Measurements from ENCODE around the gene SCN5A. TPM values are rescaled to one million over a fixed set of nuclear protein-coding genes. Genes with fewer than 3 reads are reported as not detected.

The SCN5A gene
- total RNA-seq, 1 experiment from 2014 or later = 0.54 TPM

DNA sequence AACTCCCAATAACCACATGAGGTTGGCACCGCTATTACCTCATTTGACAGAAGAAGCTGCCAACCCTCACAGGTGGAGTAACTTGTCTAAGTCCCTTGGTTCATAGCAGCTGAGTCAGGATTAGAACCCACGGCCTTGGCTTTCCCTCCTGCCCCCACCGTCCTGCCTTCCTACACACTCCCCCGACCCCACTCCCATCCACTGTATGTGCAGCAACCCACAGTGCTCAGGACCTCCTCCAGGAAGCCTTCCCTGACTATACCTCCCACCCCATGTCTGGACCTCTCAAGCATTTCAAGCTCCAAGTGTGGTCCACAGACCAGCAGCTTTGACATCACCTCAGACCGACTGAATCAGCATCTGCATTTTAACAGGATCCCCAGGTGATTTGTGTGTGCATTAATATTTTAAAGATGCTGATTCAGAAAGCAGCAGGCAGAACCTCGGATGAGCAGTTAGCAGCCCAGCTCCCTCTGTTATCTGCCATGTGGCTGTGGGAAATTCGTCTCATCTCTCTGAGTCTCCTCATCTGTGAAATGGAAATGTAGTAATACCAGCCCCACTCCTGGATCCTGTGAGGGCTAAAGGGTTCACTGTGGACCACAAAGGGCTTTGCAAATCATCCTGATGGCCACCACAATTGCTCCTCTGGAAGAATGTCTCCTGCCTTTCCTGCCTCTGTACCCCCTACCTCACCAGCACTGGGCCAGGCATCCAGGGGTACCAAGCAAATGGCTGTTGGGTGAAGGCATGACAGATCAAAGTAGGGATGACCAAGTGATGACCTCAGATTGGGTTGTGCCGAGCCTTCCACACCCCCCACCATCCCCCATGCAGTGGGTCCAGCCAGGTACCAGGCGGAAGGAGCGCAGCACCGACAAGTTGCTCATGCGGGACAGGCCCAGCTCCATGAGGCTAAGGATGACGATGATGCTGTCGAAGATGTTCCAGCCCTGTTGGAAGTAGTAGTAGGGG, 62.7 kb downstream of the SCN5A start:
- no peak overlapping the region for H3K27ac ChIP-seq (ENCODE audit: low read depth, low read length, poor library complexity, severe bottlenecking)
- ChIA-PET POLR2A (ENCODE audit: low non-redundant PET) (no interaction called here), CTCF (no interaction called here)
- H3K27me3 ChIP-seq (replicated peaks; ENCODE audit: insufficient read depth, low read depth, low read length, poor library complexity) = no peaks in the 10 kb centered on the region
- TF ChIP-seq, protein P1, sequence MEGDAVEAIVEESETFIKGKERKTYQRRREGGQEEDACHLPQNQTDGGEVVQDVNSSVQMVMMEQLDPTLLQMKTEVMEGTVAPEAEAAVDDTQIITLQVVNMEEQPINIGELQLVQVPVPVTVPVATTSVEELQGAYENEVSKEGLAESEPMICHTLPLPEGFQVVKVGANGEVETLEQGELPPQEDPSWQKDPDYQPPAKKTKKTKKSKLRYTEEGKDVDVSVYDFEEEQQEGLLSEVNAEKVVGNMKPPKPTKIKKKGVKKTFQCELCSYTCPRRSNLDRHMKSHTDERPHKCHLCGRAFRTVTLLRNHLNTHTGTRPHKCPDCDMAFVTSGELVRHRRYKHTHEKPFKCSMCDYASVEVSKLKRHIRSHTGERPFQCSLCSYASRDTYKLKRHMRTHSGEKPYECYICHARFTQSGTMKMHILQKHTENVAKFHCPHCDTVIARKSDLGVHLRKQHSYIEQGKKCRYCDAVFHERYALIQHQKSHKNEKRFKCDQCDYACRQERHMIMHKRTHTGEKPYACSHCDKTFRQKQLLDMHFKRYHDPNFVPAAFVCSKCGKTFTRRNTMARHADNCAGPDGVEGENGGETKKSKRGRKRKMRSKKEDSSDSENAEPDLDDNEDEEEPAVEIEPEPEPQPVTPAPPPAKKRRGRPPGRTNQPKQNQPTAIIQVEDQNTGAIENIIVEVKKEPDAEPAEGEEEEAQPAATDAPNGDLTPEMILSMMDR (conservative IDR thresholded peaks at IDR 0.05; ENCODE audit: low read depth, low read length) = no peak
- no peak for TF ChIP-seq EZH2 (IDR thresholded peaks at IDR 0.05; ENCODE audit: borderline replicate concordance, low read depth, low read length, poor library complexity, severe bottlenecking)
- H3K4me1 ChIP-seq (ENCODE audit: insufficient read depth, low read length, poor library complexity, severe bottlenecking) = no peaks in the 10 kb centered on the region
- DNase-seq (ENCODE audit: low spot score) = no peak
- intact Hi-C loops (cut with micrococcal nuclease; ENCODE audit: unreplicated experiment) = no loop called here
- no peaks in the 10 kb centered on the region for H3K9me3 ChIP-seq (ENCODE audit: low read depth, low read length, poor library complexity, severe bottlenecking)
- BruUV-seq (replicated peaks) = no TSS peak
- H3K4me3 ChIP-seq (ENCODE audit: low read depth, low read length, poor library complexity, severe bottlenecking) = no peak overlapping the region
- H3K36me3 ChIP-seq (ENCODE audit: insufficient read depth, low read length, poor library complexity, severe bottlenecking) = no peaks in the 10 kb centered on the region

DNA sequence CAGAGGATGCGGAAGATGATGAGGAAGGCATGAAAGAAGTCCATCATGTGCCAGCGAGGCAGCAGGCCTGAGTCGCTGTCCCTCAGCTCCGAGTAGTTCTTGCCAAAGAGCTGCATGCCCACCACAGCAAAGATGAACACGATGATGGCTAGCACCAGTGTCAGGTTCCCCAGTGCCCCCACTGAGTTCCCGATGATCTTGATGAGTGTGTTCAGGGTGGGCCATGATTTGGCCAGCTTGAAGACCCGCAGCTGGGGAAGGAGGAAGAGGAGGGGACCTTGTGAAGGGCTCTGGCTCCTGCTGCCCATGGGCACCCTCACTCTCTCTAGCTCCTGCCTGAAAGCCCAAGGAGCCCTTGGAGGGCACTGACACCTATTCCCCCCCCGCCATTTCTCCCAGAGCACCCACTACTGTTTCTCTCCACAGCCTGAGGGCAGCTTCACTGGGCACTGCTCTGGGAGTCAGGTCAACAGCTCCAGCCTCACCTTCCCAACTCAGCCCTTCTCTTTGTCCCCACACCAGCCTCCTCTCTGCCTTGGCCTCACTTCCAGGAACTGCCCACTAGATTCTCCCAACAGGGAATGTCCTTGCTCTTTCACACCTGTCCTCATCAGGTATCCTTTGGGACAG, 63.6 kb downstream of the SCN5A start:
- DNase-seq (ENCODE audit: low spot score) = no peak

GRCh38 chr3:38583688-38584087, 65.8 kb downstream of the SCN5A start:
- H3K36me3 ChIP-seq (ENCODE audit: insufficient read depth, low read length, poor library complexity, severe bottlenecking) = no peaks in the 10 kb centered on the region
- no peak for DNase-seq (ENCODE audit: low spot score)
- ChIA-PET POLR2A (ENCODE audit: low non-redundant PET) (no interaction called here), CTCF (no interaction called here)
- H3K4me1 ChIP-seq (ENCODE audit: insufficient read depth, low read length, poor library complexity, severe bottlenecking) = no peaks in the 10 kb centered on the region
- no peaks in the 10 kb centered on the region for H3K27me3 ChIP-seq (replicated peaks; ENCODE audit: insufficient read depth, low read depth, low read length, poor library complexity)
- TF ChIP-seq, protein P1 (conservative IDR thresholded peaks at IDR 0.05; ENCODE audit: low read depth, low read length) = no peak
- TF ChIP-seq EZH2 (IDR thresholded peaks at IDR 0.05; ENCODE audit: borderline replicate concordance, low read depth, low read length, poor library complexity, severe bottlenecking) = no peak
- no peak overlapping the region for H3K27ac ChIP-seq (ENCODE audit: low read depth, low read length, poor library complexity, severe bottlenecking)
- H3K9me3 ChIP-seq (ENCODE audit: low read depth, low read length, poor library complexity, severe bottlenecking) = no peaks in the 10 kb centered on the region
- BruUV-seq (replicated peaks) = no TSS peak
- no peak overlapping the region for H3K4me3 ChIP-seq (ENCODE audit: low read depth, low read length, poor library complexity, severe bottlenecking)
- intact Hi-C loops (cut with micrococcal nuclease; ENCODE audit: unreplicated experiment) = no loop called here

More for the DNA sequence above, 63.6 kb downstream of the SCN5A start:
- H3K4me3 ChIP-seq (ENCODE audit: low read depth, low read length, poor library complexity, severe bottlenecking) = no peak overlapping the region
- no peaks in the 10 kb centered on the region for H3K36me3 ChIP-seq (ENCODE audit: insufficient read depth, low read length, poor library complexity, severe bottlenecking)
- ChIA-PET CTCF (no interaction called here), POLR2A (ENCODE audit: low non-redundant PET) (no interaction called here)
- no peaks in the 10 kb centered on the region for H3K27me3 ChIP-seq (replicated peaks; ENCODE audit: insufficient read depth, low read depth, low read length, poor library complexity)
- BruUV-seq (replicated peaks) = no TSS peak
- TF ChIP-seq, protein P1 (conservative IDR thresholded peaks at IDR 0.05; ENCODE audit: low read depth, low read length) = no peak
- no peak for TF ChIP-seq EZH2 (IDR thresholded peaks at IDR 0.05; ENCODE audit: borderline replicate concordance, low read depth, low read length, poor library complexity, severe bottlenecking)
- H3K9me3 ChIP-seq (ENCODE audit: low read depth, low read length, poor library complexity, severe bottlenecking) = no peaks in the 10 kb centered on the region
- no peak overlapping the region for H3K27ac ChIP-seq (ENCODE audit: low read depth, low read length, poor library complexity, severe bottlenecking)
- H3K4me1 ChIP-seq (ENCODE audit: insufficient read depth, low read length, poor library complexity, severe bottlenecking) = no peaks in the 10 kb centered on the region
- intact Hi-C loops (cut with micrococcal nuclease; ENCODE audit: unreplicated experiment) = no loop called here

All from A673 (cell line).